Adrenal gland (tissue), 12 donors: ENCODE results near the gene SCGB2B2. TPM values are rescaled to one million over a fixed set of nuclear protein-coding genes. Genes with fewer than 3 reads are reported as not detected.

Experiments
- DNase-seq, 7 donors: peaks; one replicate each; pipeline ENCODE4 v3.0.0-alpha.2; 2019 to 2020
- H3K27ac ChIP-seq, 5 donors: fragments of 200-600 bp; sonication (generic) in 4 of 5; 1 replicate in 3 of 5; 2 replicates in 2 of 5; pipeline versions ENCODE4 v1.5.1 to v1.8.0; 2016 to 2020; ENCODE audit warnings: mild to moderate bottlenecking in 1 of 5
- H3K27me3 ChIP-seq: fragments of 200-600 bp; 2 replicates; pipeline ENCODE4 v1.8.0; 2021
- H3K36me3 ChIP-seq, 2 donors: fragments of 200-600 bp; replicated peaks in 1 of 2; 1 replicate in 1 of 2; 2 replicates in 1 of 2; pipeline versions ENCODE4 v1.5.1 to v1.8.0; 2018 to 2022
- H3K4me1 ChIP-seq, 2 donors: fragments of 200-600 bp; replicated peaks in 1 of 2; 1 replicate in 1 of 2; 2 replicates in 1 of 2; pipeline versions ENCODE4 v1.5.1 to v1.8.0; 2018 to 2021
- H3K4me3 ChIP-seq, 4 donors: fragments of 200-600 bp; sonication (generic) in 3 of 4; one replicate each; pipeline ENCODE4 v1.5.1; 2016 to 2018
- H3K9me3 ChIP-seq, 3 donors: fragments of 200-600 bp; sonication (generic) in 1 of 3; replicated peaks in 1 of 3; 1 replicate in 2 of 3; 2 replicates in 1 of 3; pipeline versions ENCODE4 v1.5.1 to v1.8.0; 2016 to 2021
- CTCF ChIP-seq, 6 experiments: fragments of 450-650 bp in 4 of 6; fragments of 200-600 bp in 2 of 6; sonication (generic) in 1 of 6; IDR thresholded peaks; 1 replicate in 5 of 6; 2 replicates in 1 of 6; pipeline versions ENCODE4 v1.5.1 to v1.8.0; 2016 to 2021; ENCODE audit warnings: antibody characterized with exemption in 6 of 6, mild to moderate bottlenecking in 2 of 6, moderate library complexity in 1 of 6
- POLR2A ChIP-seq, 2 donors: fragments of 450-650 bp; IDR thresholded peaks; one replicate each; pipeline ENCODE4 v1.6.1; 2017; ENCODE audit warnings: antibody characterized with exemption in 2 of 2, mild to moderate bottlenecking in 2 of 2, moderate library complexity in 1 of 2
- WGBS, 4 donors: extraction: QIAGEN DNeasy Blood & Tissue Kit in 2 of 4; methylation state at CpG; one replicate each; pipeline versions ENCODE4 v1.1.5 to v1.1.7; 2013 to 2017; 5-methylcytosine and 5-hydroxymethylcytosine counted together
- intact Hi-C, 2 donors: fragments of 100-400 bp; cut with DNase I; formaldehyde crosslinking; loops; one replicate each; pipeline versions ENCODE4 v1.14.1 to v1.15.0; 2022 to 2023
- polyA plus RNA-seq, 3 donors: library from polyadenylated mRNA; stranded (reverse); fragments of 200-250 nt in 2 of 3; fragments of 350-450 nt in 1 of 3; fragmentation: Illumina TruSeq in 1 of 3; extraction: RNeasy Lipid Tissue Mini Kit (QIAGEN cat#74804) in 1 of 3; gene quantifications; one replicate each; pipeline ENCODE4 v1.2.3, GENCODE V29; 2013 to 2014
- total RNA-seq, 9 donors: library from RNA; depleted of rRNA in 4 of 9; stranded (reverse); fragments of >200 nt in 4 of 9; fragments of 120-200 nt in 1 of 9; fragmentation: NEBNext Ultra II Directional in 1 of 9; extraction: Animal tissue kit (Norgen Biotek cat#: 25700) in 1 of 9; gene quantifications; one replicate each; pipeline versions ENCODE4 v1.1.0 to v1.2.4, GENCODE V29; 2013 to 2023
- donor health status: healthy with polysubstance abuse.
- donor health status: Bipolar disorder and iron deficiency.
- donor health status: DM: yes; HTN: yes; CAD: no.
- donor health status: DM: no; HTN: no; CAD: no.
- donor health status: DM: no; HTN: no; CAD: no.
- donor health status: DM: yes; HTN: yes; CAD: no.

Gene SCGB2B2
- total and polyA plus RNA-seq, 12 donors, result 0.27 to 2.3 (median 0.83) TPM; not detected in 1

GRCh38 chr19:34651747-34652146 is 25.2 kb downstream of the SCGB2B2 start:
- WGBS, 4 donors, result 69 to 75% (median 73%) methylated on average over 2 of the region's 2 CpGs
- H3K27me3 ChIP-seq, result no peaks in the 10 kb centered on the region
- no peaks in the 10 kb centered on the region for H3K9me3 ChIP-seq
- DNase-seq, result no peak
- intact Hi-C loops, result no loop called here
- H3K27ac ChIP-seq, result no peak overlapping the region
- H3K36me3 ChIP-seq, result no peaks in the 10 kb centered on the region
- peaks cover 0 to 4% of the 10 kb centered on the region in 2 donors for H3K4me1 ChIP-seq
- TF ChIP-seq POLR2A (IDR thresholded peaks at IDR 0.05), result no peak
- TF ChIP-seq CTCF (IDR thresholded peaks at IDR 0.05), result no peak
- H3K4me3 ChIP-seq, result no peak overlapping the region

- H3K4me3 ChIP-seq, result no peak overlapping the region
- intact Hi-C loops, result loop anchor here in 1 of 2 donors (10.0 kb wide), 1 partner anchor 65 kb away; no protein-coding TSS in a partner anchor
- no peaks in the 10 kb centered on the region for H3K9me3 ChIP-seq
- H3K27me3 ChIP-seq, result no peaks in the 10 kb centered on the region
- WGBS, 4 donors, result 89 to 94% (median 90%) methylated on average over 9 of the region's 9 CpGs
- H3K36me3 ChIP-seq, result no peaks in the 10 kb centered on the region
- H3K27ac ChIP-seq, result no peak overlapping the region
- TF ChIP-seq POLR2A (IDR thresholded peaks at IDR 0.05) (no peak), CTCF (IDR thresholded peaks at IDR 0.05) (no peak)
- no peak for DNase-seq
- H3K4me1 ChIP-seq, result no peaks in the 10 kb centered on the region
Measured at GRCh38 chr19:34649886-34650543, 26.9 kb downstream of the SCGB2B2 start.

GRCh38 chr19:34645551-34645950 is 31.4 kb downstream of the SCGB2B2 start:
- 67 to 76% (median 70%) methylated on average over 2 to 5 of the region's 5 CpGs for WGBS, 4 donors
- intact Hi-C loops, result loop anchor here in 1 of 2 donors (10.0 kb wide), 1 partner anchor 69 kb away; no protein-coding TSS in a partner anchor
- Histone ChIP-seq H3K27me3 (no peaks in the 10 kb centered on the region), H3K9me3 (no peaks in the 10 kb centered on the region), H3K4me3 (no peak overlapping the region), H3K27ac (no peak overlapping the region), H3K36me3 (no peaks in the 10 kb centered on the region), H3K4me1 (no peaks in the 10 kb centered on the region)
- no peak for DNase-seq
- no peak for TF ChIP-seq POLR2A (IDR thresholded peaks at IDR 0.05)
- TF ChIP-seq CTCF (IDR thresholded peaks at IDR 0.05), result no peak

GRCh38 chr19:34644991-34645461 is 31.9 kb downstream of the SCGB2B2 start:
- no peak for TF ChIP-seq CTCF (IDR thresholded peaks at IDR 0.05)
- no peak for TF ChIP-seq POLR2A (IDR thresholded peaks at IDR 0.05)
- WGBS, 4 donors, result 77 to 83% (median 81%) methylated on average over 7 to 10 of the region's 10 CpGs
- H3K4me3 ChIP-seq, result no peak overlapping the region
- no peaks in the 10 kb centered on the region for H3K9me3 ChIP-seq
- no peaks in the 10 kb centered on the region for H3K36me3 ChIP-seq
- no peak overlapping the region for H3K27ac ChIP-seq
- DNase-seq, result no peak
- H3K27me3 ChIP-seq, result no peaks in the 10 kb centered on the region
- intact Hi-C loops, result loop anchor here in 1 of 2 donors (10.0 kb wide), 1 partner anchor 70 kb away; no protein-coding TSS in a partner anchor
- no peaks in the 10 kb centered on the region for H3K4me1 ChIP-seq
